Upper lobe of left lung (tissue), 6 donors: ENCODE measurements around the gene PAQR8. TPM values are rescaled to one million over a fixed set of nuclear protein-coding genes. Genes with fewer than 3 reads are reported as not detected.
A peak's percentile ranks its signal among the peaks of the same experiment; 100 is the strongest.

Source experiments
- ATAC-seq, 2 donors: fragments of 200-7000 bp; cut with Tn5 transposase; one replicate each; pipeline ENCODE4 v1.9.1; 2022; ENCODE audit warnings: mild to moderate bottlenecking in 2 of 2, moderate library complexity in 2 of 2; ENCODE audit not compliant: low FRiP score in 2 of 2
- DNase-seq, 2 donors: peaks; one replicate each; pipeline ENCODE4 v3.0.0-alpha.2; 2019 to 2020
- H3K27ac ChIP-seq, 4 donors: fragments of 200-600 bp; sonication (generic); one replicate each; pipeline ENCODE4 v1.5.1; 2016 to 2019
- H3K27me3 ChIP-seq, 4 donors: fragments of 200-600 bp; sonication (generic); one replicate each; pipeline ENCODE4 v1.5.1; 2017 to 2019
- H3K36me3 ChIP-seq, 4 donors: fragments of 200-600 bp; sonication (generic); one replicate each; pipeline ENCODE4 v1.5.1; 2016 to 2019
- H3K4me1 ChIP-seq, 4 donors: fragments of 200-600 bp; sonication (generic); one replicate each; pipeline ENCODE4 v1.5.1; 2018 to 2019
- H3K4me3 ChIP-seq, 4 donors: fragments of 200-600 bp; sonication (generic); one replicate each; pipeline ENCODE4 v1.5.1; 2017 to 2019; ENCODE audit warnings: mild to moderate bottlenecking in 2 of 4, moderate library complexity in 1 of 4
- H3K9me3 ChIP-seq, 4 donors: fragments of 200-600 bp; sonication (generic); one replicate each; pipeline ENCODE4 v1.5.1; 2018 to 2019
- CTCF ChIP-seq, 6 experiments: fragments of 450-650 bp in 4 of 6; fragments of 200-600 bp in 2 of 6; sonication (generic) in 2 of 6; IDR thresholded peaks; one replicate each; pipeline ENCODE4 v1.5.1; 2016 to 2019; ENCODE audit warnings: antibody characterized with exemption in 6 of 6
- EP300 ChIP-seq, 4 donors: sonication (generic); formaldehyde crosslinking; IDR thresholded peaks; one replicate each; pipeline ENCODE4 v1.5.1; 2017; ENCODE audit warnings: antibody characterized with exemption in 4 of 4, control low read depth in 2 of 4
- POLR2A ChIP-seq, 4 donors: fragments of 450-650 bp; IDR thresholded peaks; one replicate each; pipeline ENCODE4 v1.5.1; 2016 to 2017; ENCODE audit warnings: antibody characterized with exemption in 4 of 4, mild to moderate bottlenecking in 2 of 4
- POLR2AphosphoS5 ChIP-seq, 2 donors: sonication (generic); formaldehyde crosslinking; IDR thresholded peaks; one replicate each; pipeline ENCODE4 v1.5.1; 2017; ENCODE audit warnings: antibody characterized with exemption in 2 of 2
- whole genome bisulfite sequencing, 2 donors: methylation state at CpG; one replicate each; pipeline ENCODE4 v1.1.5; 2017 to 2018; 5-methylcytosine and 5-hydroxymethylcytosine counted together
- total RNA-seq, 6 donors: library from RNA; depleted of rRNA in 4 of 6; stranded (reverse); fragments of >200 nt in 4 of 6; gene quantifications; one replicate each; pipeline versions ENCODE4 v1.1.0 to v1.2.1, GENCODE V29; 2016 to 2021
- donor health status: DM: no; HTN: no; CAD: no; lungs with moderate emphysema.
- donor health status: DM: no; HTN: yes; CAD: no; lungs with severe emphysema.

Gene PAQR8
- total RNA-seq, 6 donors from 2014 or later, result 3.4 to 21.6 (median 9.3) TPM

- ATAC-seq, result no peak
- no peaks in the 10 kb centered on the region for H3K27me3 ChIP-seq
- no peak for DNase-seq
These were observed 45.5 kb downstream of the PAQR8 start for GRCh38 chr6:52407467-52407866.

GRCh38 chr6:52409499-52409898 lies 47.5 kb downstream of the PAQR8 start:
- no peak overlapping the region for H3K27ac ChIP-seq
- no peaks in the 10 kb centered on the region for H3K4me1 ChIP-seq
- peak in 1 of 2 donors; percentile 71 for ATAC-seq
- no peaks in the 10 kb centered on the region for H3K36me3 ChIP-seq
- WGBS, 2 donors, result 48 to 50% methylated on average over 1 of the region's 1 CpG
- no peak overlapping the region for H3K4me3 ChIP-seq
- no peaks in the 10 kb centered on the region for H3K27me3 ChIP-seq
- no peak for TF ChIP-seq POLR2A (IDR thresholded peaks at IDR 0.05)
- TF ChIP-seq POLR2AphosphoS5 (IDR thresholded peaks at IDR 0.05), result no peak
- no peaks in the 10 kb centered on the region for H3K9me3 ChIP-seq
- DNase-seq, result no peak

More at GRCh38 chr6:52407467-52407866, 45.5 kb downstream of the PAQR8 start:
- no peak overlapping the region for H3K27ac ChIP-seq
- TF ChIP-seq EP300 (IDR thresholded peaks at IDR 0.05) (no peak), CTCF (IDR thresholded peaks at IDR 0.05) (peak in 4 of 6 experiments; percentile 15 to 46 (median 36))
- H3K4me1 ChIP-seq, result no peaks in the 10 kb centered on the region
- no peaks in the 10 kb centered on the region for H3K9me3 ChIP-seq
- H3K4me3 ChIP-seq, result no peak overlapping the region
- peaks cover 0 to 12% (median 9%) of the 10 kb centered on the region in 4 donors for H3K36me3 ChIP-seq

- Histone ChIP-seq H3K27ac (no peak overlapping the region), H3K27me3 (no peaks in the 10 kb centered on the region), H3K4me1 (peaks cover 0 to under 1% (median 0%) of the 10 kb centered on the region in 4 donors), H3K36me3 (no peaks in the 10 kb centered on the region), H3K9me3 (no peaks in the 10 kb centered on the region), H3K4me3 (no peak overlapping the region)
- ATAC-seq (no peak), DNase-seq (no peak)
- TF ChIP-seq POLR2A (IDR thresholded peaks at IDR 0.05) (no peak), POLR2AphosphoS5 (IDR thresholded peaks at IDR 0.05) (no peak)
These were observed 49.0 kb downstream of the PAQR8 start for GRCh38 chr6:52410979-52411378.

- no peaks in the 10 kb centered on the region for H3K36me3 ChIP-seq
These were observed 50.0 kb downstream of the PAQR8 start for GRCh38 chr6:52411911-52412310.

GRCh38 chr6:52415333-52415732 lies 53.4 kb downstream of the PAQR8 start:
- WGBS, 2 donors, result 67% methylated on average over 1 of the region's 1 CpG
- no peaks in the 10 kb centered on the region for H3K27me3 ChIP-seq
- TF ChIP-seq POLR2AphosphoS5 (IDR thresholded peaks at IDR 0.05), result no peak
- no peak for TF ChIP-seq EP300 (IDR thresholded peaks at IDR 0.05)

More at GRCh38 chr6:52411911-52412310, 50.0 kb downstream of the PAQR8 start:
- Histone ChIP-seq H3K4me3 (no peak overlapping the region), H3K4me1 (peaks cover 0 to 9% (median 2%) of the 10 kb centered on the region in 4 donors), H3K9me3 (no peaks in the 10 kb centered on the region), H3K27ac (no peak overlapping the region), H3K27me3 (no peaks in the 10 kb centered on the region)
- ATAC-seq (no peak), DNase-seq (no peak)
- TF ChIP-seq CTCF (IDR thresholded peaks at IDR 0.05), result no peak
- no peak for TF ChIP-seq POLR2A (IDR thresholded peaks at IDR 0.05)
- no peak for TF ChIP-seq POLR2AphosphoS5 (IDR thresholded peaks at IDR 0.05)
- TF ChIP-seq EP300 (IDR thresholded peaks at IDR 0.05), result no peak
- WGBS, 2 donors, result 90 to 91% methylated on average over 4 of the region's 4 CpGs

GRCh38 chr6:52415917-52416628 lies 54.1 kb downstream of the PAQR8 start:
- Histone ChIP-seq H3K27me3 (no peaks in the 10 kb centered on the region), H3K9me3 (no peaks in the 10 kb centered on the region), H3K4me1 (peaks cover 12 to 19% (median 15%) of the 10 kb centered on the region in 4 donors), H3K36me3 (no peaks in the 10 kb centered on the region), H3K4me3 (no peak overlapping the region), H3K27ac (no peak overlapping the region)
- WGBS, 2 donors, result 55 to 58% methylated on average over 6 of the region's 6 CpGs
- TF ChIP-seq POLR2A (IDR thresholded peaks at IDR 0.05) (no peak), CTCF (IDR thresholded peaks at IDR 0.05) (no peak), EP300 (IDR thresholded peaks at IDR 0.05) (no peak), POLR2AphosphoS5 (IDR thresholded peaks at IDR 0.05) (no peak)
- ATAC-seq (no peak), DNase-seq (no peak)

More at GRCh38 chr6:52415333-52415732, 53.4 kb downstream of the PAQR8 start:
- Histone ChIP-seq H3K27ac (no peak overlapping the region), H3K4me3 (no peak overlapping the region), H3K4me1 (peaks cover 5 to 12% (median 9%) of the 10 kb centered on the region in 4 donors), H3K9me3 (no peaks in the 10 kb centered on the region), H3K36me3 (no peaks in the 10 kb centered on the region)
- ATAC-seq (no peak), DNase-seq (no peak)
